HFFc6 (cell line): ENCODE measurements around the gene CCDC9. TPM values are rescaled to one million over a fixed set of nuclear protein-coding genes. Genes with fewer than 3 reads are reported as not detected.
"Not testable (repeated sequence)": the region's sequence is repeated elsewhere in the genome, so short reads cannot be mapped to it uniquely, and the experiment has no call there.

Source experiments
- DNase-seq: peaks from one replicate; pipeline ENCODE4 v3.0.0-alpha.2; 2018
- H3K27ac Mint-ChIP-seq: 2 replicates; pipeline ENCODE4 v1.8.0; 2020; ENCODE audit warnings: mild to moderate bottlenecking, mixed read lengths
- H3K27me3 Mint-ChIP-seq: 2 replicates; pipeline ENCODE4 v1.8.0; 2021; ENCODE audit warnings: mild to moderate bottlenecking, moderate library complexity, mixed read lengths; ENCODE audit not compliant: insufficient read depth
- H3K36me3 Mint-ChIP-seq: 2 replicates; pipeline ENCODE4 v1.8.0; 2021; ENCODE audit warnings: low read depth, mixed read lengths
- H3K4me1 Mint-ChIP-seq: 2 replicates; pipeline ENCODE4 v1.8.0; 2020; ENCODE audit warnings: low read depth, mixed read lengths
- H3K4me3 Mint-ChIP-seq: 2 replicates; pipeline ENCODE4 v1.8.0; 2020; ENCODE audit warnings: mild to moderate bottlenecking, moderate library complexity, mixed read lengths
- H3K9me3 Mint-ChIP-seq: 2 replicates; pipeline ENCODE4 v1.8.0; 2020; ENCODE audit warnings: mild to moderate bottlenecking, mixed read lengths
- CTCF ChIP-seq: fragments of 200-600 bp; sonication (generic); IDR thresholded peaks from 2 replicates; pipeline ENCODE4 v1.5.0; 2021; ENCODE audit warnings: antibody characterized with exemption, mild to moderate bottlenecking
- total RNA-seq, 6 experiments: library from RNA; stranded (reverse); fragmentation: NEBNext Ultra II Directional; extraction: Animal tissue kit (Norgen Biotek cat#: 25700); gene quantifications; 2 replicates in 1 of 6; 3 replicates in 5 of 6; pipeline ENCODE4 v1.2.3, GENCODE V29; 2021

Gene CCDC9
- total RNA-seq, 6 experiments from 2014 or later: 20.6 to 30.6 (median 23.8) TPM

- H3K4me1 Mint-ChIP-seq: no peaks in the 10 kb centered on the region
- peak; percentile 94 for TF ChIP-seq CTCF
- H3K27ac Mint-ChIP-seq: no peak overlapping the region
- H3K27me3 Mint-ChIP-seq: no peaks in the 10 kb centered on the region
- DNase-seq: peak; percentile 73
- H3K9me3 Mint-ChIP-seq: no peaks in the 10 kb centered on the region
- no peak overlapping the region for H3K4me3 Mint-ChIP-seq
- no peaks in the 10 kb centered on the region for H3K36me3 Mint-ChIP-seq
Observed at GRCh38 chr19:47296036-47296435, 39.7 kb downstream of the CCDC9 start.

- H3K27me3 Mint-ChIP-seq, H3K36me3 Mint-ChIP-seq, DNase-seq, H3K4me1 Mint-ChIP-seq, H3K4me3 Mint-ChIP-seq, H3K9me3 Mint-ChIP-seq, H3K27ac Mint-ChIP-seq: not testable (repeated sequence)
Observed at GRCh38 chr19:47300867-47301266, 44.5 kb downstream of the CCDC9 start.

- H3K4me3 Mint-ChIP-seq: no peak overlapping the region
- no peaks in the 10 kb centered on the region for H3K9me3 Mint-ChIP-seq
- DNase-seq: no peak
- no peaks in the 10 kb centered on the region; the same call in 1 of the 2 replicates for H3K27me3 Mint-ChIP-seq
- H3K4me1 Mint-ChIP-seq: peaks cover 18% of the 10 kb centered on the region
- no peak for TF ChIP-seq CTCF
- no peak overlapping the region for H3K27ac Mint-ChIP-seq
- no peaks in the 10 kb centered on the region for H3K36me3 Mint-ChIP-seq
Observed at GRCh38 chr19:47302249-47302648, 45.9 kb downstream of the CCDC9 start.

GRCh38 chr19:47303966-47304365 is 47.6 kb downstream of the CCDC9 start:
- Mint-ChIP-seq H3K36me3 (no peaks in the 10 kb centered on the region), H3K4me3 (no peak overlapping the region), H3K27ac (no peak overlapping the region), H3K4me1 (peaks cover 18% of the 10 kb centered on the region), H3K27me3 (no peaks in the 10 kb centered on the region; the same call in 1 of the 2 replicates), H3K9me3 (no peaks in the 10 kb centered on the region)
- DNase-seq: no peak
- no peak for TF ChIP-seq CTCF

- peak; percentile 97 for TF ChIP-seq CTCF
- Mint-ChIP-seq H3K4me3 (peak overlapping the region; percentile 88), H3K27me3 (no peaks in the 10 kb centered on the region; the same call in 1 of the 2 replicates), H3K9me3 (no peaks in the 10 kb centered on the region), H3K27ac (peak overlapping the region; percentile 93), H3K36me3 (no peaks in the 10 kb centered on the region), H3K4me1 (peaks cover 18% of the 10 kb centered on the region)
- DNase-seq: peak; percentile 81
Observed at GRCh38 chr19:47305309-47305751, 49.0 kb downstream of the CCDC9 start.

- no peak for TF ChIP-seq CTCF
- no peaks in the 10 kb centered on the region; the same call in 1 of the 2 replicates for H3K27me3 Mint-ChIP-seq
- no peak overlapping the region; the same call in 1 of the 2 replicates for H3K4me3 Mint-ChIP-seq
- no peaks in the 10 kb centered on the region for H3K36me3 Mint-ChIP-seq
- no peak overlapping the region for H3K27ac Mint-ChIP-seq
- peaks cover 18% of the 10 kb centered on the region for H3K4me1 Mint-ChIP-seq
- no peaks in the 10 kb centered on the region for H3K9me3 Mint-ChIP-seq
- no peak for DNase-seq
Observed at GRCh38 chr19:47306303-47306702, 50.0 kb downstream of the CCDC9 start.
